IMR-90 (cell line): ENCODE results near the gene CATSPER4. TPM values are rescaled to one million over a fixed set of nuclear protein-coding genes. Genes with fewer than 3 reads are reported as not detected.

Experiments used
- ATAC-seq: fragments of 200-7000 bp; cut with Tn5 transposase; 2 replicates; pipeline ENCODE4 v1.9.1; 2020; ENCODE audit warnings: low read depth, mild to moderate bottlenecking, moderate library complexity
- BruUV-seq: library from RNA; stranded (reverse); fragments of 400-500 nt; replicated peaks from 2 replicates; lab custom pipeline; 2021; lab: Mats Ljungman, UMichigan
- CTCF ChIA-PET: fragments of 300-600 bp; formaldehyde crosslinking; extraction: SDS; loops from one replicate; lab custom pipeline; 2021; ENCODE audit warnings: antibody characterized with exemption; lab: Yijun Ruan, JAX
- POLR2A ChIA-PET: fragments of 300-600 bp; sonication (Branson Sonifier 250); formaldehyde crosslinking; loops from one replicate; lab custom pipeline; 2022; ENCODE audit warnings: antibody characterized with exemption; ENCODE audit not compliant: unreplicated experiment; lab: Charles Lee
- DNase-seq: peaks from one replicate; pipeline ENCODE4 v3.0.0; 2013
- H2AFZ ChIP-seq: replicated peaks from 2 replicates; pipeline ENCODE3; 2013; ENCODE audit warnings: low read length, mild to moderate bottlenecking; ENCODE audit not compliant: poor library complexity
- H2AK5ac ChIP-seq: 2 replicates; pipeline ENCODE4 v1.6.1; 2013; ENCODE audit warnings: low read depth, low read length, inconsistent platforms
- H2AK9ac ChIP-seq: replicated peaks from 2 replicates; pipeline ENCODE3; 2013; ENCODE audit warnings: mild to moderate bottlenecking, low read depth, low read length, moderate library complexity; ENCODE audit not compliant: poor library complexity
- H2BK120ac ChIP-seq: 2 replicates; pipeline ENCODE4 v1.6.1; 2013; ENCODE audit warnings: low read depth, low read length, inconsistent platforms
- H2BK15ac ChIP-seq: 3 replicates; pipeline ENCODE4 v1.6.1; 2013; ENCODE audit warnings: low read depth, low read length, inconsistent platforms
- H2BK20ac ChIP-seq: 2 replicates; pipeline ENCODE4 v1.6.1; 2013; ENCODE audit warnings: low read depth, mild to moderate bottlenecking, inconsistent platforms, low read length, moderate library complexity
- H2BK5ac ChIP-seq: 2 replicates; pipeline ENCODE4 v1.6.1; 2013; ENCODE audit warnings: mild to moderate bottlenecking, low read depth, low read length, inconsistent platforms; ENCODE audit not compliant: poor library complexity, severe bottlenecking
- H3K14ac ChIP-seq: replicated peaks from 2 replicates; pipeline ENCODE4 v1.6.1; 2013; ENCODE audit warnings: low read depth, low read length, inconsistent platforms
- H3K18ac ChIP-seq: 2 replicates; pipeline ENCODE4 v1.6.1; 2013; ENCODE audit warnings: low read depth, low read length, control low read depth
- H3K23ac ChIP-seq: 2 replicates; pipeline ENCODE4 v1.6.1; 2013; ENCODE audit warnings: low read depth, low read length, inconsistent platforms
- H3K27ac ChIP-seq: 2 replicates; pipeline ENCODE4 v1.5.1; 2013; ENCODE audit warnings: mild to moderate bottlenecking, control low read depth, low read length; ENCODE audit not compliant: insufficient read depth
- H3K27me3 ChIP-seq: 2 replicates; pipeline ENCODE4 v1.6.1; 2013; ENCODE audit warnings: low read length; ENCODE audit not compliant: control insufficient read depth, insufficient read depth
- H3K36me3 ChIP-seq: 2 replicates; pipeline ENCODE4 v1.6.1; 2013; ENCODE audit warnings: low read length, mixed read lengths; ENCODE audit not compliant: control insufficient read depth, insufficient read depth
- H3K4ac ChIP-seq: 2 replicates; pipeline ENCODE4 v1.6.1; 2013; ENCODE audit warnings: low read depth, low read length, inconsistent platforms
- H3K4me1 ChIP-seq: 2 replicates; pipeline ENCODE4 v1.6.1; 2013; ENCODE audit warnings: low read length, mixed read lengths; ENCODE audit not compliant: control insufficient read depth, insufficient read depth
- H3K4me2 ChIP-seq: 2 replicates; pipeline ENCODE4 v1.6.1; 2013; ENCODE audit warnings: low read depth, mild to moderate bottlenecking, control low read depth, low read length, moderate library complexity
- H3K4me3 ChIP-seq: 2 replicates; pipeline ENCODE4 v1.5.1; 2013; ENCODE audit warnings: low read depth, mild to moderate bottlenecking, control low read depth, low read length, moderate library complexity; ENCODE audit not compliant: insufficient read depth
- H3K56ac ChIP-seq: 2 replicates; pipeline ENCODE4 v1.6.1; 2013; ENCODE audit warnings: low read length, inconsistent platforms; ENCODE audit not compliant: insufficient read depth; ENCODE audit errors: extremely low read depth
- H3K79me1 ChIP-seq, 2 experiments: 2 replicates each; pipeline ENCODE4 v1.6.1; 2013; ENCODE audit warnings: low read length in 2 of 2, inconsistent platforms in 1 of 2, low read depth in 1 of 2
- H3K9ac ChIP-seq: 2 replicates; pipeline ENCODE4 v1.6.1; 2013; ENCODE audit warnings: low read depth, low read length, control low read depth
- H3K9me1 ChIP-seq: 2 replicates; pipeline ENCODE4 v1.6.1; 2013; ENCODE audit warnings: low read length, inconsistent platforms; ENCODE audit not compliant: insufficient read depth
- H3K9me3 ChIP-seq: 2 replicates; pipeline ENCODE4 v1.6.1; 2013; ENCODE audit warnings: low read length; ENCODE audit not compliant: control insufficient read depth, insufficient read depth
- H4K20me1 ChIP-seq: 2 replicates; pipeline ENCODE4 v1.6.1; 2013; ENCODE audit warnings: low read length, inconsistent platforms; ENCODE audit not compliant: insufficient read depth
- H4K5ac ChIP-seq: 2 replicates; pipeline ENCODE4 v1.6.1; 2013; ENCODE audit warnings: mild to moderate bottlenecking, low read depth, low read length, control low read depth
- H4K8ac ChIP-seq, 2 experiments: 2 replicates each; pipeline ENCODE4 v1.6.1; 2013; ENCODE audit warnings: low read depth in 2 of 2, low read length in 2 of 2, control low read depth in 1 of 2, inconsistent platforms in 1 of 2
- H4K91ac ChIP-seq: 2 replicates; pipeline ENCODE4 v1.6.1; 2013; ENCODE audit warnings: low read depth, low read length, inconsistent platforms; ENCODE audit not compliant: insufficient read depth
- BHLHE40 ChIP-seq: fragments of 150-350 bp; IDR thresholded peaks from 2 replicates; pipeline ENCODE4 v1.6.1; 2016; ENCODE audit warnings: mild to moderate bottlenecking, low read depth, low read length
- CEBPB ChIP-seq: IDR thresholded peaks from 2 replicates; pipeline ENCODE4 v1.6.1; 2012; ENCODE audit warnings: low read depth, low read length, improper control_type of control experiment
- CHD1 ChIP-seq: IDR thresholded peaks from 2 replicates; pipeline ENCODE4 v1.6.1; 2012; ENCODE audit warnings: low read depth, low read length, improper control_type of control experiment
- FOS ChIP-seq: fragments of 150-350 bp; IDR thresholded peaks from 2 replicates; pipeline ENCODE4 v1.6.1; 2016; ENCODE audit warnings: low read depth, low read length
- MAFK ChIP-seq: IDR thresholded peaks from 2 replicates; pipeline ENCODE4 v1.6.1; 2012; ENCODE audit warnings: low read depth, low read length, improper control_type of control experiment
- MAZ ChIP-seq: IDR thresholded peaks from 2 replicates; pipeline ENCODE4 v1.6.1; 2012; ENCODE audit warnings: low read depth, mild to moderate bottlenecking, low read length, improper control_type of control experiment, moderate library complexity, borderline replicate concordance
- MXI1 ChIP-seq: IDR thresholded peaks from 2 replicates; pipeline ENCODE4 v1.6.1; 2012; ENCODE audit warnings: low read depth, mild to moderate bottlenecking, low read length, moderate library complexity, borderline replicate concordance
- NFE2L2 ChIP-seq: fragments of 150-350 bp; IDR thresholded peaks from 2 replicates; pipeline ENCODE4 v1.6.1; 2016; ENCODE audit warnings: low read depth, mild to moderate bottlenecking, low read length
- POLR2A ChIP-seq: IDR thresholded peaks from 2 replicates; pipeline ENCODE4 v1.6.1; 2012; ENCODE audit warnings: mild to moderate bottlenecking, low read depth, low read length
- RAD21 ChIP-seq: IDR thresholded peaks from 2 replicates; pipeline ENCODE4 v1.6.1; 2012; ENCODE audit warnings: low read length, improper control_type of control experiment
- RCOR1 ChIP-seq: IDR thresholded peaks from 2 replicates; pipeline ENCODE4 v1.6.1; 2012; ENCODE audit warnings: mild to moderate bottlenecking, low read length, improper control_type of control experiment; ENCODE audit not compliant: insufficient replicate concordance
- RFX5 ChIP-seq: IDR thresholded peaks from 2 replicates; pipeline ENCODE4 v1.8.0; 2012; ENCODE audit warnings: low read depth, mild to moderate bottlenecking, low read length, moderate library complexity
- SMC3 ChIP-seq: fragments of 150-350 bp; IDR thresholded peaks from 2 replicates; pipeline ENCODE4 v1.6.1; 2016; ENCODE audit warnings: low read depth, mild to moderate bottlenecking, antibody characterized with exemption, low read length, moderate library complexity
- USF2 ChIP-seq: fragments of 150-350 bp; IDR thresholded peaks from 2 replicates; pipeline ENCODE4 v1.6.1; 2017; ENCODE audit warnings: mild to moderate bottlenecking, antibody characterized with exemption, low read length, low read depth
- WGBS, 2 experiments: methylation state at CpG; one replicate each; pipeline versions ENCODE4 v1.1.5 to v1.1.7; 2013; ENCODE audit warnings: missing lambda C conversion rate in 2 of 2; ENCODE audit not compliant: insufficient read length in 1 of 2; ENCODE audit errors: extremely low coverage in 2 of 2; 5-methylcytosine and 5-hydroxymethylcytosine counted together
- dilution Hi-C: fragments of 300-500 bp; cut with HindIII; formaldehyde crosslinking; loops from one replicate; pipeline ENCODE4 v1.14.3; 2018; ENCODE audit warnings: low sequenced_read_pairs; ENCODE audit not compliant: unreplicated experiment
- in situ Hi-C: fragments of 300-500 bp; cut with MboI; formaldehyde crosslinking; loops from 3 replicates; pipeline ENCODE4 v1.14.3; 2019; ENCODE audit warnings: low sequenced_read_pairs, inconsistent platforms, mixed read lengths
- intact Hi-C: fragments of 100-400 bp; cut with micrococcal nuclease; formaldehyde crosslinking; loops from 2 replicates; pipeline ENCODE4 v1.10.0; 2022
- polyA plus RNA-seq, 3 experiments: library from polyadenylated mRNA; depleted of rRNA; stranded (reverse); fragments of >200 nt; gene quantifications; 2 replicates each; pipeline ENCODE4 v1.2.3, GENCODE V29; 2012; ENCODE audit warnings: low replicate concordance in 1 of 3
- total RNA-seq: library from RNA; depleted of rRNA; stranded (reverse); fragments of >200 nt; gene quantifications from 2 replicates; pipeline ENCODE4 v1.2.3, GENCODE V29; 2012
- TF ChIP-seq, protein P1 (sequence below): fragments of 150-350 bp; IDR thresholded peaks from 2 replicates; pipeline ENCODE4 v1.6.1; 2016; ENCODE audit warnings: low read depth, mild to moderate bottlenecking, low read length, moderate library complexity, borderline replicate concordance

The CATSPER4 gene
- total and polyA plus RNA-seq, 2 of the 4 experiments (the other 2 are of a cell fraction): not detected

GRCh38 chr1:26160527-26161414 is 29.6 kb upstream of the CATSPER4 start:
- ATAC-seq: no peak
- in situ Hi-C loops (no loop called here), dilution Hi-C loops (no loop called here)
- TF ChIP-seq BHLHE40: no peak
- TF ChIP-seq RAD21: no peak
- TF ChIP-seq RCOR1: no peak
- TF ChIP-seq MAFK: no peak
- no peak for TF ChIP-seq FOS
- TF ChIP-seq CEBPB: no peak
- no peak for TF ChIP-seq MAZ
- TF ChIP-seq MXI1: no peak
- no peak for TF ChIP-seq USF2
- TF ChIP-seq CHD1: no peak
- no peak for TF ChIP-seq SMC3
- TF ChIP-seq RFX5: no peak
- TF ChIP-seq POLR2A: no peak
- TF ChIP-seq, protein P1, sequence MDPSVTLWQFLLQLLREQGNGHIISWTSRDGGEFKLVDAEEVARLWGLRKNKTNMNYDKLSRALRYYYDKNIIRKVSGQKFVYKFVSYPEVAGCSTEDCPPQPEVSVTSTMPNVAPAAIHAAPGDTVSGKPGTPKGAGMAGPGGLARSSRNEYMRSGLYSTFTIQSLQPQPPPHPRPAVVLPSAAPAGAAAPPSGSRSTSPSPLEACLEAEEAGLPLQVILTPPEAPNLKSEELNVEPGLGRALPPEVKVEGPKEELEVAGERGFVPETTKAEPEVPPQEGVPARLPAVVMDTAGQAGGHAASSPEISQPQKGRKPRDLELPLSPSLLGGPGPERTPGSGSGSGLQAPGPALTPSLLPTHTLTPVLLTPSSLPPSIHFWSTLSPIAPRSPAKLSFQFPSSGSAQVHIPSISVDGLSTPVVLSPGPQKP: no peak
- no peak for TF ChIP-seq NFE2L2

More at GRCh38 chr1:26160527-26161414, 29.6 kb upstream of the CATSPER4 start:
- no peak overlapping the region for H4K91ac ChIP-seq
- no peaks in the 10 kb centered on the region for H3K9me3 ChIP-seq
- H3K14ac ChIP-seq: no peak overlapping the region
- no peaks in the 10 kb centered on the region for H3K9me1 ChIP-seq
- POLR2A ChIA-PET: no interaction called here
- H3K79me1 ChIP-seq: no peaks in the 10 kb centered on the region
- peaks cover 40% of the 10 kb centered on the region; the same call in 1 of the 2 replicates for H3K27me3 ChIP-seq
- no peak overlapping the region for H3K56ac ChIP-seq
- intact Hi-C loops: no loop called here
- H2AK5ac ChIP-seq: no peak overlapping the region
- peak overlapping the region; percentile 89 for H2AFZ ChIP-seq
- H4K20me1 ChIP-seq: no peaks in the 10 kb centered on the region
- H3K23ac ChIP-seq: no peak overlapping the region
- peak overlapping the region; percentile 54 for H3K4me2 ChIP-seq
- no TSS peak for BruUV-seq
- H2AK9ac ChIP-seq: no peak overlapping the region
- H4K8ac ChIP-seq: no peak overlapping the region
- H3K27ac ChIP-seq: no peak overlapping the region
- 28% methylated on average over 4 of the region's 18 CpGs; no CpG with 5 or more reads in 1 of the 2 experiments for WGBS, 2 experiments
- H2BK120ac ChIP-seq: no peak overlapping the region
- no peak overlapping the region for H3K18ac ChIP-seq
- H4K5ac ChIP-seq: no peak overlapping the region
- no peak overlapping the region for H2BK5ac ChIP-seq
- H3K36me3 ChIP-seq: no peaks in the 10 kb centered on the region
- peaks cover 4% of the 10 kb centered on the region for H3K4me1 ChIP-seq
- no peak overlapping the region for H2BK20ac ChIP-seq
- CTCF ChIA-PET: interaction anchor here (0.5 kb wide), 1 partner anchor 139 kb away, joined by 3 read pairs; no protein-coding TSS in a partner anchor
- H3K9ac ChIP-seq: no peak overlapping the region
- DNase-seq: no peak
- no peak overlapping the region for H3K4ac ChIP-seq
- no peak overlapping the region for H2BK15ac ChIP-seq
- 0 out of 2 replicates have a peak overlapping the region, but pooled peaks have one; percentile 41 for H3K4me3 ChIP-seq
